NAMALWA (cell line): Measurements from ENCODE around the gene GPC5.

Experiments
- DNase-seq: peaks from one replicate; pipeline ENCODE4 v3.0.0-alpha.2; 2015; ENCODE audit warnings: low spot score

Gene GPC5

DNA sequence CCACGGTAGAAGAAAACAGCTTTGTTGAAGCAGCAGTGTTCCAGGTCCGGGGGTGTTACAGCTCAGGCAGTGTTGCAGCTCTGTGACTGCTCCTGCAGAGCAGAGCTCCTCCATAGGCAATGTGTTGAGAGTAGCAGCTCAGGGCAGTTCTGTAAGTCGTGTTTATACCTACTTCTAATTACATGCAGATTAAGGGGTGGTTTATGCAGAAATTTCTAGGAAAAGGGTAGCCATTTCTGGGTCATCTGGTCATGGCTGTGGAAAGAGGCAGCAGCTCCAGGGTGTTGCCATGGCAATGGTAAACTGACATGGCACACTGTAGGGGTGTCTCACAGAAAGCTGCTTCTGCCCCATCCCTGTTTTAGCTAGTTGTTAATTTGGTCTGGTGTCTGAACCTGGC lies 316.4 kb downstream of the GPC5 start:
- no peak for DNase-seq

- no peak for DNase-seq
These were observed 318.1 kb downstream of the GPC5 start for GRCh38 chr13:91716436-91717065.

GRCh38 chr13:91719033-91719432 lies 320.6 kb downstream of the GPC5 start:
- no peak for DNase-seq

DNA sequence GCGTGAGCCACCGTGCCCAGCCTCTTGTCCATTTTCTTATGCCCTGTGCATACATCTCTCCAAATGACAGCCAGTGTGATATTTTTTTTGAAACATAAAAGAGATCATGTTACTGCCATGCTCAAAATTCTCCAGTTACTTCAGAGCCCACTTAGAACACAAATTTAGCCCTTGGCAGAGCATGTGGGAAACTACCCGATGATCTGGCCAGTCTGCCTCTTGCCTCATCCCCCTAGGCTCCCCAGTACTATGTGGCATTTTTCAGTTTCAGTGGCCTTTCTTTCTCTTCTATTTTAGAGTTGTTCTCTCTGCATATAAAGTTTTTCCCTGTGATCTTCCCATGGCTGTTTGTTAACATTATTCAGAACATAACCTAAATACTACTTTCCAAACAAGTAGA lies 323.0 kb downstream of the GPC5 start:
- no peak for DNase-seq

DNA sequence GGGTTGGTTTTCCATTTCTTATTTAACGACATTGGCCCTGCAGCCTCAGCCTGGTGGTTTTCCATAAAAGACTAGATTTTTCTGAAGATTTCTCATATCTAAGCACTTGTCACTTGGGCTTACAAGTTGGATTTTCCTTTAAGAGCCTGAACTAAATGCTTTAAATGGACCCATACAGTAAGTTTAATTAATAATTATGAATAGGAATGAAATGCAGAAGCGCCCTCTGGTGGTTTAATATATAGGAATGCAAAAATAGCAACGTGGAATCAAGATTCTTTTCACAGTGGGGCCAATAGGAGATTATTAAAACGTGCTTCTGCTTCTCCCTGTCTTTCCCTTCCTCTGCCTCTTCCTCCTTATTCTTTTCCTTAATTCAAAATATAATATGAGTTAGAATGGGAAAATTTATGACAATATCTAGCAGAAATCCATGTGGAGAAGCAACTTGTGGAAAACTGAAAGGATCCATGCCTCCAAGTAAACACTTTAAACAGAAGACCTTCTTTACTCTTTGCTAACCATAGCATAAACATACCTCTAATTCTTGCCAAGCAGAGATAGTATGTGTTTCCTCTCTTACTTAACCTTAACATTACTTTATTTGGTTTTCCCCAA lies 324.0 kb downstream of the GPC5 start:
- peak; percentile 76 for DNase-seq

DNA sequence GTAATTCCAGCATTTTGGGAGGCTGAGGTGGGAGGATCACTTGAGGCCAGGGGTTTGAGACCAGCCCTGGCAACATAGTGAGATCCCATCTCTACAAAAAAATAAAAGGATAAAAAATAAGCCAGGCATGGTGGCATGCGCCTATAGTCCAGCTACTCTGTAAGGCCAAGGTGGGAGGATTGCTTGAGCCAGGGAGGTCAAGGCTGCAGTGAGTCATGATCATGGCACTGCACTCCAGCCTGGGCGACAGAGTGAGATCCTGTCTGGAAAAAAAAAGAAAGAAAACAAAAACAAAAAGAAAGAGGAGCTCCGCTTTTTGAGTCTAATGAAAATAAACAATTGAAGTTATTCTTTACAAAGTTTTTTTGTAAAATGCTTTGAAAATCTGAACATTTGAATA lies 326.2 kb downstream of the GPC5 start:
- DNase-seq = no peak

GRCh38 chr13:91725646-91726045 lies 327.2 kb downstream of the GPC5 start:
- no peak for DNase-seq

GRCh38 chr13:91726671-91727070 lies 328.2 kb downstream of the GPC5 start:
- DNase-seq = no peak

DNA sequence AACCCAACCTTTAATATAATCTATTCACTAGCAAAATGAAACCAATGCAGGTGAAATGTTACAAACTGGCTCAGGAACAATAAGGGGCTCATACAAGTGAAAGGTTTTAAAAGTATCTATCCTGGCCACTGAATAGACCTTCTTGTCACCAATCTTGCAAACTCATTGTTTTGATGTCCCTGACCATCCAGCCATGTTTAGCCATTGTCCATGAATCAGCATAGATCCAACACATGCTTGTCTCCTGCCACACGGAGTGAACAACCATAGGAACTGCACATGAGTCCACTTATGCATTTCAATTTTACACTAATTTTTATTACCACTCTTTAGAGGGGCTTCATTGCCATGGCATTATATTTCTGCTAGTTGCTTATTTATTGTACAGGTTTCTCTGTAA lies 331.4 kb downstream of the GPC5 start:
- no peak for DNase-seq

DNA sequence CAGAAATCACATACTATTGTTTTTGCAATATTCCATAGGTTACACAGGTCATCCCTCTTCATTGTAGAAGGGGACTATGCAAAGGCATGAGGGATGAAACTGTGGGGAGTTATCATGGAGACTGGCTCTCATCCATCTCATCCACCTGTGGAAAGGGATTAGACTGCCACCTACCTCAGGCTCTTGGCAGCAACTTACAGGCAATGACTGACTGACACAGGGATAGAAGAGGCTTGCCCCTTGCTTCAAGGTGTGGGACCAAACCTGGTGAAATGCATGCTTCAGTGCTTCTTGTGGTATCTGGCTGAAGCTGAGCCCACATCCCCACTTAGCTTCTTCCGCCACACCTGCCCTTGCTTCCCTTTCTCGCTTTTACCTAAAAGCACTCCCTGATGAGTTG lies 341.3 kb downstream of the GPC5 start:
- no peak for DNase-seq

DNA sequence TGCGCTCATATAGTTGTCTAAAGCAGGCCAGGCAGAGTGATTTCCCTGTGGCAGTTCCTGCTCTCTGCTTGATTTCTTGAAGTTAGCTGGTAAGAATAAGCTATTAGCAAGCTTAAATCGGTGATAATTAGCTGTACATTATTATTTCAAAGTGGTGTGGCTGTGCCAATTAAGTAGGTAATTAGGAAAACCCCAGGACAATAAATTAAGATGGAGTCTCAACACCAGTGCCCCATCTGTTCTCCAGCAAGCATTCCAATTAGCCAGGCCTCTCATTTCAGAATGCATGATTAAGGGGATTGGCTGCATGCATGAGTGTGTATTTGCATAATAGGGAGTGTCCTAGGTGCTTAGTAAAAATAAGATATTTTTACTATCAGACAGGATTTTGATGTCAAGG lies 342.3 kb downstream of the GPC5 start:
- no peak for DNase-seq

DNA sequence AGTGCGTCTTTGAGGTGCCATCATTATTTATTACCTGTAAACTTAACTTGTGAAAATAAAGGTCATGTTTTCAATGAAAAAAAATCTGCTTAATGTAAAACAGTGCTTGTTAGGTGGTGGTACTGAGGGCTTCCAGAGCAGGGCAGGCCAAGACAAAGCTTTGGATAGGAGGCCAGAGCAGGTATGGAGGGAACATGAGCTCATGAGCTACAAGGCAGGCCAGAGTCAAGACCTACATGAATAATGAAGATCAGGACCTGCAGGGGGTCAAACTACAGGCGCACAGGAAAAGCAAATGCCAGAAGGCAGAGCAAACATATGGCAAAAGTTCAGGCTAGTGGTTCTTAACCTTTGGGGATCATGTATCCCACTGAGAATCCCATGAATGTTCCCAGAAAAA lies 343.5 kb downstream of the GPC5 start:
- DNase-seq = no peak

GRCh38 chr13:91744284-91744683 lies 345.9 kb downstream of the GPC5 start:
- DNase-seq = no peak

GRCh38 chr13:91745967-91746366 lies 347.5 kb downstream of the GPC5 start:
- no peak for DNase-seq

GRCh38 chr13:91747186-91747585 lies 348.8 kb downstream of the GPC5 start:
- DNase-seq = no peak

- no peak for DNase-seq
These were observed 350.1 kb downstream of the GPC5 start for GRCh38 chr13:91748416-91749089.

DNA sequence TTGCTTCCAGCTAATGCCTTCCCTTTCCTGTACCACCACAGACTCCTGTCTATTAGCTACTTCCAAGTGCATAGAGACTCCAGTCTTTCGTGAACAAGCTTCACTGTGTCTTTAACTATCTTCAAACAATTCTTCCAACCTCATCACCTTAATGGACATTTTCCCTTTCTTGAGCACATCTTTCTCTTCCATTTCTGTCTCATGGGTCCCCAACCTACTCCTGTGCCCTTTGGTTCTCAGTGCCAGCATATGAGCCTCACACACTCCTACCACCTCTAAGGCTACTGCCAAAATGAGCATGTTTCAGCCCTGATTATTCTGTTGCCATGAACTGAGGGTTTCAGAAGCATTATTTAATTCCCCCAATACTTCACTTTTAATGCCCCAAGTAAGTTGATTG lies 360.3 kb downstream of the GPC5 start:
- DNase-seq = no peak

GRCh38 chr13:91762957-91763356 lies 364.5 kb downstream of the GPC5 start:
- no peak for DNase-seq

DNA sequence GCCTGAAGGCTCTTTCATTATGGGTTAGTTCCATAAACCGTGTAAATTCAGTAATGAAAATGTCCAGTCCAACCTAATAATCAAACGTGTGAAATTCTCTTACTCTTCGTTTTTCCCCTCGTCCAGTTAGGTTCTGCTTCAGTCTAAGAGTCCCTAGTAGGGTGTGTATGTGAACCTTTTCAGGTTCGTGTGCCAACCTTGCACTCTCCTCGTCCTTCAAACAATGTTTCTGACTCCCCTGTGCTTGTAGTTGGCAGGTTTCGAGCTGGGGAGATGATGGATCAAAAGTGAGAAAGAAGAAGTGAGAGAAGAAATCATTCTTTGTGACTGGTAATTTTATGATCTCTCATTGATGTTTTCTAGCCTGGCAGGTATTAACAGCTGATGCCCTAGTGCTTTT lies 366.1 kb downstream of the GPC5 start:
- no peak for DNase-seq

- DNase-seq = no peak
These were observed 369.2 kb downstream of the GPC5 start for GRCh38 chr13:91767651-91768050.

DNA sequence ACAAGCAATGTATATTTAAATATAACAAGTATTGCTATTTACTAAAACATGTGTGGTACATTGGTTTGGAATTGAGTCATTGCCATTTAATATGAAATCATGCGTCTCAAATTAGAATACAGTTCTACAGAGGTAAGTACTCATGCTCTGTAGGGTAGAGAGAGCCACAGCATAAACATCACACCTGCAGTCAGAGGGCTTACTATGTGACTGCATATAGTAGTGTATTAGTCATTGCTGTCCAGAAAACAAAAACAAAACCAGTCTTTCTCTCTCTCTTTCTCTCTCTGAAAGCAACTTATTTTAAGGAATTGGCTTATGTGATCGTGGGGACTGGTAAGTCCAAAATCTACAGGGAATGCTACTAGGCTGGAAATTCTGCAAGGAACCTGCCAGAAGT lies 370.3 kb downstream of the GPC5 start:
- DNase-seq = no peak

- DNase-seq = no peak
These were observed 372.8 kb downstream of the GPC5 start for GRCh38 chr13:91771229-91771628.

- no peak for DNase-seq
These were observed 375.3 kb downstream of the GPC5 start for GRCh38 chr13:91773591-91774227.
